Tracheal epithelial cell (primary cell): ENCODE measurements around the gene CFHR4. TPM values are rescaled to one million over a fixed set of nuclear protein-coding genes. Genes with fewer than 3 reads are reported as not detected.

ENCODE experiments used
- total RNA-seq: library from RNA; depleted of rRNA; stranded (reverse); fragments of >200 nt; gene quantifications from 2 replicates; pipeline ENCODE4 v1.2.1, GENCODE V29; 2014

Gene CFHR4
- not detected in 2 replicates for total RNA-seq

GRCh38 chr1:196887515-196888239, at the start of gene CFHR4:
Gene CFHR4 (plus strand): TSS chr1:196888052. CDS start chr1:196888151, 99 bp downstream.

GRCh38 chr1:196943568-196943967, 55.7 kb downstream of the CFHR4 start, which contains the start of gene CFHR2:
Gene CFHR2 (plus strand): TSS chr1:196943738. CDS start chr1:196943881, 143 bp downstream.

Other genes with a start within 250 kb of the CFHR4 start
- 19.3 and 37.3 TPM in 2 replicates for gene CFH, start 236.0 kb upstream of the CFHR4 start, total RNA-seq
- not detected in 2 replicates for gene CFHR3, start 113.2 kb upstream of the CFHR4 start, total RNA-seq
- not detected in 2 replicates for gene CFHR1, start 68.3 kb upstream of the CFHR4 start, total RNA-seq
- not detected in 2 replicates for gene CFHR2, start 55.7 kb downstream of the CFHR4 start, total RNA-seq
- gene CFHR5, start 89.5 kb downstream of the CFHR4 start, total RNA-seq, result not detected in 2 replicates
- not detected in 2 replicates for gene F13B, start 179.2 kb downstream of the CFHR4 start, total RNA-seq